ENCODE data around the gene EVPLL.
"Not testable (repeated sequence)": the region's sequence is repeated elsewhere in the genome, so short reads cannot be mapped to it uniquely, and the experiment has no call there.

The EVPLL gene

GRCh38 chr17:18425593-18425992, 48.0 kb downstream of the EVPLL start:
- not testable (repeated sequence) for DNase-seq (ENCODE audit: low spot score)

GRCh38 chr17:18426639-18427038, 49.1 kb downstream of the EVPLL start:
- not testable (repeated sequence) for DNase-seq (ENCODE audit: low spot score)

GRCh38 chr17:18432206-18432605, 54.6 kb downstream of the EVPLL start:
- DNase-seq (ENCODE audit: low spot score), result not testable (repeated sequence)

All from hepatic stellate cell (primary cell).